ENCODE results near the gene NPL.
A peak's percentile ranks its signal among the peaks of the same experiment; 100 is the strongest.

The NPL gene

DNA sequence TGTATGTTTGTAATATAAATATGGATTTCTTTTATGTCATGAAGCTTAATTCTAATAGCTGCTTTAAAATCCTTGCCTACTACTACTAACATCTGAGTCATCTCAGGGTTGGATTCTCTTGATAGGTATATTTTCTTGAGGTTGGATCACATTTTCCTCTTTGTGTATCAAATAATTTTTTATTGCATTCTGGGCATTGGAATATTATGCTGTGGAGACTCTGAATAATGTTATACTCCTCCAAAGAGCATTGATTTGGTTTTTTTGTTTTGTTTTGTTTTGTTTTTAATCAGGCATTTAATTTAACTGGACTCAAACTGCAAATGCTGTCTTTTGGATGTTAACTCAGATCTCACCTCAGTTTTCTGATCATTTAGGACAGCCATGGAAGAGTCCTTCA, 57.5 kb downstream of the NPL start:
- H3K36me3 ChIP-seq (ENCODE audit: control insufficient read depth, insufficient read depth, low read length) = peaks cover 100% of the 10 kb centered on the region
- H3K27me3 ChIP-seq (ENCODE audit: control insufficient read depth, insufficient read depth, low read length) = no peaks in the 10 kb centered on the region

DNA sequence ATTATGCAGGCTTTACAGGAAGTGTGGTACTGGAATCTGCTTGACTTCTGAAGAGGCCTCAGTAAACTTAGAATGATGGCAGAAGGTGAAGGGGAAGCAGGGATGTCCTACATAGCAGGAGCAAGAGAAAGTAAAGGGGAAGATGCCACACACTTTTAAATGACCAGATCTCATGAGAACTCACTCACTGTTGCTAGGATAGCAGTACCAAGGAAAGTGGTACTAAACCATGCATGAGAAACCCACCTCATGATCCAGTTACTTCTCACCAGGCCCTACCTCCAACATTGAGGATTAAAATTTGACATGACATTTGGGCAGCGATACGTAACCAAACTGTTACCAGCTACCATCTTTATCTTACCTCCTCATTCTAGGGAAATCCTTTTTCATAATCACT, 59.2 kb downstream of the NPL start:
- H3K9me3 ChIP-seq (ENCODE audit: control insufficient read depth, insufficient read depth, low read depth, low read length) = no peaks in the 10 kb centered on the region
- no peak overlapping the region for H3K27ac ChIP-seq (ENCODE audit: low read depth, low read length)
- H3K36me3 ChIP-seq (ENCODE audit: control insufficient read depth, insufficient read depth, low read length) = peaks cover 100% of the 10 kb centered on the region
- H3K4me1 ChIP-seq (ENCODE audit: control insufficient read depth, insufficient read depth, low read length) = peaks cover 2% of the 10 kb centered on the region; the same call in 1 of the 2 replicates
- H3K9ac ChIP-seq (ENCODE audit: low read length) = no peak overlapping the region
- no peaks in the 10 kb centered on the region for H3K27me3 ChIP-seq (ENCODE audit: control insufficient read depth, insufficient read depth, low read length)
- no peak overlapping the region for H3K4me3 ChIP-seq (ENCODE audit: low read depth, low read length)

More for the DNA sequence above, 57.5 kb downstream of the NPL start:
- H3K9ac ChIP-seq (ENCODE audit: low read length) = no peak overlapping the region
- H3K4me1 ChIP-seq (ENCODE audit: control insufficient read depth, insufficient read depth, low read length) = peaks cover 2% of the 10 kb centered on the region; the same call in 1 of the 2 replicates
- H3K9me3 ChIP-seq (ENCODE audit: control insufficient read depth, insufficient read depth, low read depth, low read length) = no peaks in the 10 kb centered on the region
- H3K4me3 ChIP-seq (ENCODE audit: low read depth, low read length) = no peak overlapping the region
- H3K27ac ChIP-seq (ENCODE audit: low read depth, low read length) = no peak overlapping the region

DNA sequence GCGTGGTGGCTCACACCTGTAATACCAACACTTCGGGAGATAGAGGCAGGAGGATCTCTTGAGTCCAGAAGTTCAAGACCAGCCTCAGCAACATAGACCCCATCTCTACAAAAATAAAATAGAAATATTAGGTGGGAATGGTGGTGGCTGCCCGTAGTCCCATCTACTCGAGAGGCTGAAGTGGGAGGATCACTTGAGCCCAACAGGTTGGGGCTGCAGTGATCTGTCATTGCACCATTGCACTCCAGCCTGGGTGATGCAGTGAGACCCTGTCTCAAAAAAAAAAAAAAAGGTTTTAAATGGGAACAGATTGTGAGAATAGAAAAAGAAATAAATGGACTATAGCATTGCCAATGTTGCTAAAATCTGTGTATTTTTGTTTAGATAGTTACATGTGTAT, 60.7 kb downstream of the NPL start:
- H3K27me3 ChIP-seq (ENCODE audit: control insufficient read depth, insufficient read depth, low read length) = no peaks in the 10 kb centered on the region
- H3K27ac ChIP-seq (ENCODE audit: low read depth, low read length) = no peak overlapping the region
- peaks cover 100% of the 10 kb centered on the region for H3K36me3 ChIP-seq (ENCODE audit: control insufficient read depth, insufficient read depth, low read length)
- H3K4me1 ChIP-seq (ENCODE audit: control insufficient read depth, insufficient read depth, low read length) = peaks cover 2% of the 10 kb centered on the region; the same call in 1 of the 2 replicates
- H3K4me3 ChIP-seq (ENCODE audit: low read depth, low read length) = no peak overlapping the region
- H3K9me3 ChIP-seq (ENCODE audit: control insufficient read depth, insufficient read depth, low read depth, low read length) = no peaks in the 10 kb centered on the region
- H3K9ac ChIP-seq (ENCODE audit: low read length) = no peak overlapping the region

GRCh38 chr1:182851825-182852224, 62.3 kb downstream of the NPL start:
- Histone ChIP-seq H3K27ac (ENCODE audit: low read depth, low read length) (no peak overlapping the region), H3K27me3 (ENCODE audit: control insufficient read depth, insufficient read depth, low read length) (no peaks in the 10 kb centered on the region), H3K9me3 (ENCODE audit: control insufficient read depth, insufficient read depth, low read depth, low read length) (no peaks in the 10 kb centered on the region), H3K36me3 (ENCODE audit: control insufficient read depth, insufficient read depth, low read length) (peaks cover 100% of the 10 kb centered on the region), H3K9ac (ENCODE audit: low read length) (no peak overlapping the region), H3K4me1 (ENCODE audit: control insufficient read depth, insufficient read depth, low read length) (no peaks in the 10 kb centered on the region), H3K4me3 (ENCODE audit: low read depth, low read length) (no peak overlapping the region)

DNA sequence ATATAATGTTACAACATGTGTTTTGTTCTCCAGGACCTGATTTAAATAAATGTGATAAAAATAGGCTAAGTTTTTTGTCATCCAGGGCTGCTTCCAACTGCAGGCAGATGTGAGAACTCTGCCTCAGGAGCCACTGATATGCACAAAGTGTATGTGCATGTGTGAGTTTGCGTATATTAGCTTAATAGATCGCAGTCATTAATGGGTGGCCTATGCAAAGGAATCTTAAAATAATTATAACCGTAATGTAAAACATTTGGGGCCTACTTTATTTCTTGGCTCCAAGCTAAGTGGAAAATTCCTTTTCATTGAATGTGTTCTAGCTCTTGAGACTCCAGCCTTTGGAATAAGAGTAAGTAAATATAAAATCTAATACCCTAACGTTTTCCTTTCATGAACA, 66.3 kb downstream of the NPL start:
- Histone ChIP-seq H3K4me1 (ENCODE audit: control insufficient read depth, insufficient read depth, low read length) (no peaks in the 10 kb centered on the region), H3K27me3 (ENCODE audit: control insufficient read depth, insufficient read depth, low read length) (no peaks in the 10 kb centered on the region), H3K36me3 (ENCODE audit: control insufficient read depth, insufficient read depth, low read length) (peaks cover 100% of the 10 kb centered on the region), H3K27ac (ENCODE audit: low read depth, low read length) (no peak overlapping the region), H3K4me3 (ENCODE audit: low read depth, low read length) (no peak overlapping the region), H3K9ac (ENCODE audit: low read length) (no peak overlapping the region), H3K9me3 (ENCODE audit: control insufficient read depth, insufficient read depth, low read depth, low read length) (no peaks in the 10 kb centered on the region)

DNA sequence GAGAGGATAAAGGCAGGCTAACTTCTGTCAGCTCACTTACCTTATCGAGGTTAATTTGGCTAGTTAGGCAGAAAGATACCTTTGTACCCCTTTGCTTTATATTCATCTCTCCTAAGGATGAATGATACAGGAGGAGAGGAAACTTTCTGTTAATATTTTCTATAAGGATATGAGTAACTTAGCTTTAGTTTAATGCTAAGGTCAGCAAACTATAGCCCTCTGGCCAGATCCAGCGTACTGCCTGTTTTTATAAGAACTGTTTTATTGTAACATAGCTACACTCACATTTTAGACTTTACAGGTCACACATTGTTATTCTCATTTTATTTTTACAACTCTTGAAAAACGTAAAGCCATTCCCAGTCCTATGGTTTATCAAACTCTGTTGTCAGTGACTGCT, 67.6 kb downstream of the NPL start:
- no peaks in the 10 kb centered on the region for H3K9me3 ChIP-seq (ENCODE audit: control insufficient read depth, insufficient read depth, low read depth, low read length)
- no peaks in the 10 kb centered on the region for H3K27me3 ChIP-seq (ENCODE audit: control insufficient read depth, insufficient read depth, low read length)
- H3K4me3 ChIP-seq (ENCODE audit: low read depth, low read length) = no peak overlapping the region
- H3K4me1 ChIP-seq (ENCODE audit: control insufficient read depth, insufficient read depth, low read length) = no peaks in the 10 kb centered on the region
- no peak overlapping the region for H3K9ac ChIP-seq (ENCODE audit: low read length)
- H3K27ac ChIP-seq (ENCODE audit: low read depth, low read length) = no peak overlapping the region
- H3K36me3 ChIP-seq (ENCODE audit: control insufficient read depth, insufficient read depth, low read length) = peaks cover 100% of the 10 kb centered on the region

DNA sequence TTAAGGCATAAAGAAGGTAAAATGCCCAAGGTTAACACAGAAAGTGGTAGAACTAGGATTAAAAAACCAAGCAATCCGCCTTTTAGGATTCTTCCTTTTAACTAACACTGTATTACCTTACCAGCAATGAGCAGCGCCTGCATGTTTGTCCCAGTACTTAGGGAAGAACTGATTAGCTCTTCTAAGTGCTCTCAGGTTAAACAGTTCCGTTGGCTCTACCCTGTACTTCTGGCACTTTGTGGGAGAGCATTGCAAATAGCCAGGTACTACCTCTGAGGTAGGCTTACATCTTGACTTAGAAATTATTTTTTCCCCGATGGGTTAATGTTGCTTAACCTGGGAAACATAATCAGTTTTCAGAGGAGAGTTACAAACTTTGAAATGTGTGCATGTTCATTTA, 71.1 kb downstream of the NPL start:
- no peaks in the 10 kb centered on the region for H3K4me1 ChIP-seq (ENCODE audit: control insufficient read depth, insufficient read depth, low read length)
- no peak overlapping the region for H3K27ac ChIP-seq (ENCODE audit: low read depth, low read length)
- no peak overlapping the region for H3K4me3 ChIP-seq (ENCODE audit: low read depth, low read length)
- peaks cover 100% of the 10 kb centered on the region for H3K36me3 ChIP-seq (ENCODE audit: control insufficient read depth, insufficient read depth, low read length)
- H3K9me3 ChIP-seq (ENCODE audit: control insufficient read depth, insufficient read depth, low read depth, low read length) = no peaks in the 10 kb centered on the region
- no peaks in the 10 kb centered on the region for H3K27me3 ChIP-seq (ENCODE audit: control insufficient read depth, insufficient read depth, low read length)
- H3K9ac ChIP-seq (ENCODE audit: low read length) = no peak overlapping the region

DNA sequence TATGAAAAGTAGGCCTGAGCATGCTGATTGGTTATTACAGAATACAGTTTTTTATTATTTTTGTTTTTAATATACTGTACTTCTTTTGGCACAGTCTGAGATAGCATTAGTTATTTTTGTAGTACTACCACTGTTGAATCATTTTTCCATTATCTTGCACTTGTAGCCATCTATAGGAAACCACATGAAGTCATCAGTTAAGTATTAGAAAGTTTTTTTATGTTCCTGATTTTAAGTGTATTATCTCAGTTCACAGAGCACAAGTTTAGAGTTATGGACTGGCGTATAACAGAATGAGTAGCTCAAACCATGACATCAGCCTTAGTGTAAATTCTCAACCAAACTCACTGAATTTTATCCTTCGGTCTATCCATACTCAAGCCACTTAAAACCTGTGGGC, 72.4 kb downstream of the NPL start:
- no peak overlapping the region for H3K9ac ChIP-seq (ENCODE audit: low read length)
- H3K4me3 ChIP-seq (ENCODE audit: low read depth, low read length) = no peak overlapping the region
- no peaks in the 10 kb centered on the region for H3K4me1 ChIP-seq (ENCODE audit: control insufficient read depth, insufficient read depth, low read length)
- no peaks in the 10 kb centered on the region for H3K27me3 ChIP-seq (ENCODE audit: control insufficient read depth, insufficient read depth, low read length)
- no peaks in the 10 kb centered on the region for H3K9me3 ChIP-seq (ENCODE audit: control insufficient read depth, insufficient read depth, low read depth, low read length)
- H3K27ac ChIP-seq (ENCODE audit: low read depth, low read length) = no peak overlapping the region
- H3K36me3 ChIP-seq (ENCODE audit: control insufficient read depth, insufficient read depth, low read length) = peaks cover 100% of the 10 kb centered on the region

GRCh38 chr1:182862827-182863226, 73.3 kb downstream of the NPL start:
- no peak overlapping the region for H3K27ac ChIP-seq (ENCODE audit: low read depth, low read length)
- H3K36me3 ChIP-seq (ENCODE audit: control insufficient read depth, insufficient read depth, low read length) = peaks cover 100% of the 10 kb centered on the region
- no peak overlapping the region for H3K9ac ChIP-seq (ENCODE audit: low read length)

DNA sequence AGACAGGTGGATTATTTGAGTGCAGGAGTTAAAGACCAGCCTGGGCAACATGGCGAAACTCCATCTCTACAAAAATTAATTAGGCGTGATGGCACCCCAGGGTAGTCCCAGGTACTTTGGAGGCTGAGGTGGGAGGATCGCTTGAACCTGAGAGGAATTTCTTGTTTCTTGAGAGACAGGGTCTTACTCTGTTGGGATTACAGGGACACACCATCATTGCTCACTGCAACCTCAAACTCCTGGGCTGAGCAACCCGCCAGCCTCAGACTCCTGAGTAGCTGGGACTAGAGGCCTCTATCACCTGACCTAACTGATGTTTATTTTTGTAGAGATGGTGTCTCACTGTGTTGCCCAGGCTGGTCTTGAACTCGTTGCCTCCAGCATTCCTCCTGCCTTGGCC, 74.4 kb downstream of the NPL start:
- H3K9me3 ChIP-seq (ENCODE audit: control insufficient read depth, insufficient read depth, low read depth, low read length) = no peaks in the 10 kb centered on the region
- no peaks in the 10 kb centered on the region for H3K4me1 ChIP-seq (ENCODE audit: control insufficient read depth, insufficient read depth, low read length)
- peaks cover 100% of the 10 kb centered on the region for H3K36me3 ChIP-seq (ENCODE audit: control insufficient read depth, insufficient read depth, low read length)
- H3K27me3 ChIP-seq (ENCODE audit: control insufficient read depth, insufficient read depth, low read length) = no peaks in the 10 kb centered on the region
- H3K4me3 ChIP-seq (ENCODE audit: low read depth, low read length) = no peak overlapping the region
- H3K27ac ChIP-seq (ENCODE audit: low read depth, low read length) = no peak overlapping the region
- H3K9ac ChIP-seq (ENCODE audit: low read length) = no peak overlapping the region

More at GRCh38 chr1:182862827-182863226, 73.3 kb downstream of the NPL start:
- Histone ChIP-seq H3K4me3 (ENCODE audit: low read depth, low read length) (no peak overlapping the region), H3K27me3 (ENCODE audit: control insufficient read depth, insufficient read depth, low read length) (no peaks in the 10 kb centered on the region), H3K9me3 (ENCODE audit: control insufficient read depth, insufficient read depth, low read depth, low read length) (no peaks in the 10 kb centered on the region), H3K4me1 (ENCODE audit: control insufficient read depth, insufficient read depth, low read length) (no peaks in the 10 kb centered on the region)

- Histone ChIP-seq H3K9ac (ENCODE audit: low read length) (no peak overlapping the region), H3K4me3 (ENCODE audit: low read depth, low read length) (no peak overlapping the region), H3K9me3 (ENCODE audit: control insufficient read depth, insufficient read depth, low read depth, low read length) (no peaks in the 10 kb centered on the region), H3K36me3 (ENCODE audit: control insufficient read depth, insufficient read depth, low read length) (peaks cover 100% of the 10 kb centered on the region), H3K27ac (ENCODE audit: low read depth, low read length) (no peak overlapping the region), H3K4me1 (ENCODE audit: control insufficient read depth, insufficient read depth, low read length) (no peaks in the 10 kb centered on the region), H3K27me3 (ENCODE audit: control insufficient read depth, insufficient read depth, low read length) (no peaks in the 10 kb centered on the region)
Observed at GRCh38 chr1:182867861-182868260, 78.3 kb downstream of the NPL start.

- Histone ChIP-seq H3K9me3 (ENCODE audit: control insufficient read depth, insufficient read depth, low read depth, low read length) (no peaks in the 10 kb centered on the region), H3K9ac (ENCODE audit: low read length) (peak overlapping the region; percentile 44), H3K27me3 (ENCODE audit: control insufficient read depth, insufficient read depth, low read length) (no peaks in the 10 kb centered on the region), H3K27ac (ENCODE audit: low read depth, low read length) (peak overlapping the region; percentile 87), H3K4me3 (ENCODE audit: low read depth, low read length) (no peak overlapping the region), H3K36me3 (ENCODE audit: control insufficient read depth, insufficient read depth, low read length) (peaks cover 100% of the 10 kb centered on the region), H3K4me1 (ENCODE audit: control insufficient read depth, insufficient read depth, low read length) (no peaks in the 10 kb centered on the region)
Observed at GRCh38 chr1:182869241-182869666, 79.7 kb downstream of the NPL start.

All from HUES6 (cell line).